PFSK-1 (cell line): ENCODE measurements around the gene BAX.

Experiments
- FOXP2 ChIP-seq: optimal IDR thresholded peaks from 2 replicates; pipeline ENCODE3; 2011; ENCODE audit warnings: borderline replicate concordance, control low read depth, inconsistent platforms; ENCODE audit not compliant: insufficient read depth; ENCODE audit errors: extremely low read length, extremely low read depth
- POLR2AphosphoS5 ChIP-seq: IDR thresholded peaks from 2 replicates; pipeline ENCODE4 v1.6.1; 2012; ENCODE audit warnings: low read depth, mild to moderate bottlenecking, control low read depth, low read length, moderate library complexity
- REST ChIP-seq, 2 experiments: IDR thresholded peaks; 2 replicates each; pipeline versions ENCODE4 v1.6.1 to v1.8.0; 2011 to 2012; ENCODE audit warnings: low read depth in 2 of 2, low read length in 2 of 2, control low read depth in 1 of 2, inconsistent platforms in 1 of 2, mild to moderate bottlenecking in 1 of 2, moderate library complexity in 1 of 2; ENCODE audit not compliant: insufficient read depth in 1 of 2
- SIN3A ChIP-seq: IDR thresholded peaks from 2 replicates; pipeline ENCODE4 v1.6.1; 2012; ENCODE audit warnings: mild to moderate bottlenecking, low read length, moderate library complexity, borderline replicate concordance; ENCODE audit not compliant: insufficient read depth
- TAF1 ChIP-seq: IDR thresholded peaks from 2 replicates; pipeline ENCODE4 v1.6.1; 2012; ENCODE audit warnings: low read length, control low read depth, borderline replicate concordance; ENCODE audit not compliant: insufficient read depth

Gene BAX

GRCh38 chr19:48928164-48929025, 26.3 kb upstream of the BAX start:
- TF ChIP-seq SIN3A (no peak), TAF1 (no peak), POLR2AphosphoS5 (no peak), FOXP2 (no peak)

- TF ChIP-seq POLR2AphosphoS5 (no peak), TAF1 (no peak), FOXP2 (no peak), REST (IDR thresholded peaks at IDR 0.05; ENCODE audit: insufficient read depth in 1 of 2, low read depth in 2 of 2, low read length in 2 of 2) (no peak), SIN3A (no peak)
Observed at GRCh38 chr19:48933382-48933932, 21.2 kb upstream of the BAX start, which contains the start of gene DHDH. Gene DHDH, plus strand, starts transcription at chr19:48933699. Its CDS starts 23 bp downstream, at chr19:48933722.

- TF ChIP-seq REST (IDR thresholded peaks at IDR 0.05; ENCODE audit: insufficient read depth in 1 of 2, low read depth in 2 of 2, low read length in 2 of 2) (no peak), TAF1 (no peak), FOXP2 (no peak), SIN3A (no peak), POLR2AphosphoS5 (no peak)
Observed at GRCh38 chr19:48934837-48935236, 19.8 kb upstream of the BAX start.

- TF ChIP-seq REST (IDR thresholded peaks at IDR 0.05; ENCODE audit: insufficient read depth in 1 of 2, low read depth in 2 of 2, low read length in 2 of 2) (no peak), SIN3A (no peak), FOXP2 (no peak), POLR2AphosphoS5 (no peak), TAF1 (no peak)
Observed at GRCh38 chr19:48935864-48936263, 18.8 kb upstream of the BAX start.

GRCh38 chr19:48938256-48938655, 16.4 kb upstream of the BAX start:
- TF ChIP-seq SIN3A (no peak), TAF1 (no peak), FOXP2 (no peak), POLR2AphosphoS5 (no peak), REST (IDR thresholded peaks at IDR 0.05; ENCODE audit: insufficient read depth in 1 of 2, low read depth in 2 of 2, low read length in 2 of 2) (no peak)
